Adrenal gland (tissue), 12 donors: ENCODE results near the gene CALHM1. TPM values are rescaled to one million over a fixed set of nuclear protein-coding genes. Genes with fewer than 3 reads are reported as not detected.

Source experiments
- DNase-seq, 7 donors: peaks; one replicate each; pipeline ENCODE4 v3.0.0-alpha.2; 2019 to 2020
- H3K27ac ChIP-seq, 5 donors: fragments of 200-600 bp; sonication (generic) in 4 of 5; 1 replicate in 3 of 5; 2 replicates in 2 of 5; pipeline versions ENCODE4 v1.5.1 to v1.8.0; 2016 to 2020; ENCODE audit warnings: mild to moderate bottlenecking in 1 of 5
- H3K27me3 ChIP-seq: fragments of 200-600 bp; 2 replicates; pipeline ENCODE4 v1.8.0; 2021
- H3K36me3 ChIP-seq, 2 donors: fragments of 200-600 bp; replicated peaks in 1 of 2; 1 replicate in 1 of 2; 2 replicates in 1 of 2; pipeline versions ENCODE4 v1.5.1 to v1.8.0; 2018 to 2022
- H3K4me1 ChIP-seq, 2 donors: fragments of 200-600 bp; replicated peaks in 1 of 2; 1 replicate in 1 of 2; 2 replicates in 1 of 2; pipeline versions ENCODE4 v1.5.1 to v1.8.0; 2018 to 2021
- H3K4me3 ChIP-seq, 4 donors: fragments of 200-600 bp; sonication (generic) in 3 of 4; one replicate each; pipeline ENCODE4 v1.5.1; 2016 to 2018
- H3K9me3 ChIP-seq, 3 donors: fragments of 200-600 bp; sonication (generic) in 1 of 3; replicated peaks in 1 of 3; 1 replicate in 2 of 3; 2 replicates in 1 of 3; pipeline versions ENCODE4 v1.5.1 to v1.8.0; 2016 to 2021
- POLR2A ChIP-seq, 2 donors: fragments of 450-650 bp; IDR thresholded peaks; one replicate each; pipeline ENCODE4 v1.6.1; 2017; ENCODE audit warnings: antibody characterized with exemption in 2 of 2, mild to moderate bottlenecking in 2 of 2, moderate library complexity in 1 of 2
- WGBS, 4 donors: extraction: QIAGEN DNeasy Blood & Tissue Kit in 2 of 4; methylation state at CpG; one replicate each; pipeline versions ENCODE4 v1.1.5 to v1.1.7; 2013 to 2017; 5-methylcytosine and 5-hydroxymethylcytosine counted together
- intact Hi-C, 2 donors: fragments of 100-400 bp; cut with DNase I; formaldehyde crosslinking; loops; one replicate each; pipeline versions ENCODE4 v1.14.1 to v1.15.0; 2022 to 2023
- polyA plus RNA-seq, 3 donors: library from polyadenylated mRNA; stranded (reverse); fragments of 200-250 nt in 2 of 3; fragments of 350-450 nt in 1 of 3; fragmentation: Illumina TruSeq in 1 of 3; extraction: RNeasy Lipid Tissue Mini Kit (QIAGEN cat#74804) in 1 of 3; gene quantifications; one replicate each; pipeline ENCODE4 v1.2.3, GENCODE V29; 2013 to 2014
- total RNA-seq, 9 donors: library from RNA; depleted of rRNA in 4 of 9; stranded (reverse); fragments of >200 nt in 4 of 9; fragments of 120-200 nt in 1 of 9; fragmentation: NEBNext Ultra II Directional in 1 of 9; extraction: Animal tissue kit (Norgen Biotek cat#: 25700) in 1 of 9; gene quantifications; one replicate each; pipeline versions ENCODE4 v1.1.0 to v1.2.4, GENCODE V29; 2013 to 2023
- TF ChIP-seq, protein P1 (sequence below), 6 experiments: fragments of 450-650 bp in 4 of 6; fragments of 200-600 bp in 2 of 6; sonication (generic) in 1 of 6; IDR thresholded peaks; 1 replicate in 5 of 6; 2 replicates in 1 of 6; pipeline versions ENCODE4 v1.5.1 to v1.8.0; 2016 to 2021; ENCODE audit warnings: antibody characterized with exemption in 6 of 6, mild to moderate bottlenecking in 2 of 6, moderate library complexity in 1 of 6
- donor health status: healthy with polysubstance abuse.
- donor health status: Bipolar disorder and iron deficiency.
- donor health status: DM: yes; HTN: yes; CAD: no.
- donor health status: DM: no; HTN: no; CAD: no.
- donor health status: DM: no; HTN: no; CAD: no.
- donor health status: DM: yes; HTN: yes; CAD: no.

CALHM1 gene
- total and polyA plus RNA-seq, 12 donors, result not detected

- no peaks in the 10 kb centered on the region for H3K27me3 ChIP-seq
- TF ChIP-seq, protein P1, sequence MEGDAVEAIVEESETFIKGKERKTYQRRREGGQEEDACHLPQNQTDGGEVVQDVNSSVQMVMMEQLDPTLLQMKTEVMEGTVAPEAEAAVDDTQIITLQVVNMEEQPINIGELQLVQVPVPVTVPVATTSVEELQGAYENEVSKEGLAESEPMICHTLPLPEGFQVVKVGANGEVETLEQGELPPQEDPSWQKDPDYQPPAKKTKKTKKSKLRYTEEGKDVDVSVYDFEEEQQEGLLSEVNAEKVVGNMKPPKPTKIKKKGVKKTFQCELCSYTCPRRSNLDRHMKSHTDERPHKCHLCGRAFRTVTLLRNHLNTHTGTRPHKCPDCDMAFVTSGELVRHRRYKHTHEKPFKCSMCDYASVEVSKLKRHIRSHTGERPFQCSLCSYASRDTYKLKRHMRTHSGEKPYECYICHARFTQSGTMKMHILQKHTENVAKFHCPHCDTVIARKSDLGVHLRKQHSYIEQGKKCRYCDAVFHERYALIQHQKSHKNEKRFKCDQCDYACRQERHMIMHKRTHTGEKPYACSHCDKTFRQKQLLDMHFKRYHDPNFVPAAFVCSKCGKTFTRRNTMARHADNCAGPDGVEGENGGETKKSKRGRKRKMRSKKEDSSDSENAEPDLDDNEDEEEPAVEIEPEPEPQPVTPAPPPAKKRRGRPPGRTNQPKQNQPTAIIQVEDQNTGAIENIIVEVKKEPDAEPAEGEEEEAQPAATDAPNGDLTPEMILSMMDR (IDR thresholded peaks at IDR 0.05), result no peak
- no peak for TF ChIP-seq POLR2A (IDR thresholded peaks at IDR 0.05)
- WGBS, 4 donors, result 71 to 81% (median 75%) methylated on average over 5 to 11 of the region's 11 CpGs
- H3K27ac ChIP-seq, result no peak overlapping the region
- no peak overlapping the region for H3K4me3 ChIP-seq
- intact Hi-C loops, result no loop called here
- H3K36me3 ChIP-seq, result no peaks in the 10 kb centered on the region
- no peak for DNase-seq
- peaks cover 4 to 11% of the 10 kb centered on the region in 2 donors for H3K4me1 ChIP-seq
- no peaks in the 10 kb centered on the region for H3K9me3 ChIP-seq
Measured at GRCh38 chr10:103476046-103476768, 17.5 kb upstream of the CALHM1 start.

- 84 to 91% (median 86%) methylated on average over 3 to 4 of the region's 4 CpGs for WGBS, 4 donors
- intact Hi-C loops, result no loop called here
Measured at GRCh38 chr10:103475437-103475836, 16.7 kb upstream of the CALHM1 start.

GRCh38 chr10:103474077-103474476, 15.4 kb upstream of the CALHM1 start:
- H3K36me3 ChIP-seq, result no peaks in the 10 kb centered on the region
- H3K27ac ChIP-seq, result no peak overlapping the region
- H3K27me3 ChIP-seq, result no peaks in the 10 kb centered on the region
- no peaks in the 10 kb centered on the region for H3K4me1 ChIP-seq
- TF ChIP-seq, protein P1 (IDR thresholded peaks at IDR 0.05), result no peak
- TF ChIP-seq POLR2A (IDR thresholded peaks at IDR 0.05), result no peak
- DNase-seq, result no peak
- intact Hi-C loops, result no loop called here
- no peaks in the 10 kb centered on the region for H3K9me3 ChIP-seq
- H3K4me3 ChIP-seq, result no peak overlapping the region
- whole genome bisulfite sequencing, 4 donors, result 81 to 92% (median 89%) methylated on average over 3 of the region's 3 CpGs

More at GRCh38 chr10:103475437-103475836, 16.7 kb upstream of the CALHM1 start:
- Histone ChIP-seq H3K4me3 (no peak overlapping the region), H3K9me3 (no peaks in the 10 kb centered on the region), H3K36me3 (no peaks in the 10 kb centered on the region), H3K4me1 (peaks cover 0 to 4% of the 10 kb centered on the region in 2 donors), H3K27me3 (no peaks in the 10 kb centered on the region), H3K27ac (no peak overlapping the region)
- TF ChIP-seq, protein P1 (IDR thresholded peaks at IDR 0.05), result no peak
- no peak for TF ChIP-seq POLR2A (IDR thresholded peaks at IDR 0.05)
- DNase-seq, result no peak

DNA sequence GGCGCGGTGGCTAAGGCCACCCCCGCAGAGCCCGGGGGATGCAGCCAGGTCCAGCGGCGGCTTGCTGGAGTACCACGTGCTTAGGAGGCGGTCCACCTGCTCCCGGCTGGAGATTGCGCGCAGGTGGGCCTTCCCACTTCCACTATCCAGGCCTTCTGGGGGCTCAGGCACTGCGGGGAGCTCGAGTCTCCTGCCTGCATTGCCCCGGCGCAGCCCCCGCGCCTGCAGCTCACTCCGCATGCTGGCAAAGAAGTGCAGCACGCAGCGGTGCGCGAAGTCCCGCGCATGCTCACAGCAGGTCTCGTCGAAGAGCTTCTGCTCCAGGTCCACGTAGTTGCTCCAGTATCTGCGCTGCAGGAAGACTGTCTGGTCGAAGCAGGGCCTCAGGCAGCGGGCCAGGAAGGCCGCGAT, 14.6 kb upstream of the CALHM1 start:
- 75 to 89% (median 83%) methylated on average over 9 to 32 of the region's 32 CpGs for WGBS, 4 donors
- Histone ChIP-seq H3K36me3 (no peaks in the 10 kb centered on the region), H3K4me3 (no peak overlapping the region), H3K9me3 (no peaks in the 10 kb centered on the region), H3K4me1 (no peaks in the 10 kb centered on the region), H3K27me3 (no peaks in the 10 kb centered on the region), H3K27ac (no peak overlapping the region)
- no peak for DNase-seq
- no peak for TF ChIP-seq POLR2A (IDR thresholded peaks at IDR 0.05)
- TF ChIP-seq, protein P1 (IDR thresholded peaks at IDR 0.05), result no peak
- intact Hi-C loops, result no loop called here
